Neural cell (in vitro differentiated cells): ENCODE measurements around the gene MASTL. TPM values are rescaled to one million over a fixed set of nuclear protein-coding genes. Genes with fewer than 3 reads are reported as not detected.

Source experiments
- H2AFZ ChIP-seq: fragments of 200-600, 300-800 bp; sonication (generic), shearing (Covaris generic); 2 replicates; pipeline ENCODE4 v1.6.0; 2014; ENCODE audit warnings: low read depth, mild to moderate bottlenecking, antibody characterized with exemption, low read length, moderate library complexity
- H3F3A ChIP-seq: fragments of 200-600 bp; shearing (Covaris generic); 2 replicates; pipeline ENCODE4 v1.6.1; 2016; ENCODE audit warnings: mild to moderate bottlenecking, moderate library complexity, mixed read lengths, antibody characterized with exemption, low read length; ENCODE audit not compliant: insufficient read depth, poor library complexity, severe bottlenecking
- H3K27ac ChIP-seq: fragments of 200-600, 300-800 bp; sonication (generic), shearing (Covaris generic); 2 replicates; pipeline ENCODE4 v1.5.1; 2014; ENCODE audit warnings: mild to moderate bottlenecking, low read length, moderate library complexity
- H3K27me3 ChIP-seq: fragments of 300-800, 200-600 bp; sonication (generic), shearing (Covaris generic); 2 replicates; pipeline ENCODE4 v1.6.0; 2014; ENCODE audit warnings: mild to moderate bottlenecking, low read depth, low read length, moderate library complexity; ENCODE audit not compliant: insufficient read depth
- H3K36me3 ChIP-seq: fragments of 300-800, 200-600 bp; sonication (generic), shearing (Covaris generic); 2 replicates; pipeline ENCODE4 v1.5.1; 2014; ENCODE audit warnings: mild to moderate bottlenecking, antibody characterized with exemption, low read length, moderate library complexity; ENCODE audit not compliant: insufficient read depth
- H3K4me2 ChIP-seq: fragments of 300-800, 200-600 bp; sonication (generic), shearing (Covaris generic); 2 replicates; pipeline ENCODE4 v1.6.0; 2014; ENCODE audit warnings: mild to moderate bottlenecking, low read length
- H3K4me3 ChIP-seq: fragments of 300-800, 200-600 bp; sonication (generic), shearing (Covaris generic); 2 replicates; pipeline ENCODE4 v1.5.1; 2014; ENCODE audit warnings: mild to moderate bottlenecking, low read length, moderate library complexity
- H3K79me2 ChIP-seq: fragments of 200-600 bp; shearing (Covaris generic); replicated peaks from 2 replicates; pipeline ENCODE4 v1.6.0; 2014; ENCODE audit warnings: mild to moderate bottlenecking, low read length, moderate library complexity; ENCODE audit not compliant: insufficient read depth
- H3K9ac ChIP-seq: fragments of 300-800, 200-600 bp; sonication (generic), shearing (Covaris generic); 2 replicates; pipeline ENCODE4 v1.6.1; 2016; ENCODE audit warnings: mild to moderate bottlenecking, low read length, mixed read lengths
- H3K9me2 ChIP-seq: fragments of 200-600 bp; shearing (Covaris generic); 2 replicates; pipeline ENCODE4 v1.6.1; 2016; ENCODE audit warnings: mild to moderate bottlenecking, low read length, mixed read lengths; ENCODE audit not compliant: insufficient read depth
- H3K9me3 ChIP-seq: fragments of 200-600, 300-800 bp; sonication (generic), shearing (Covaris generic); 2 replicates; pipeline ENCODE4 v1.6.1; 2016; ENCODE audit warnings: mild to moderate bottlenecking, mixed run types, low read length, moderate library complexity, mixed read lengths
- H4K20me1 ChIP-seq: fragments of 200-600 bp; shearing (Covaris generic); 2 replicates; pipeline ENCODE4 v1.6.1; 2016; ENCODE audit warnings: mild to moderate bottlenecking, mixed run types; ENCODE audit not compliant: insufficient read depth
- EP300 ChIP-seq: fragments of 450-650 bp; conservative IDR thresholded peaks from 2 replicates; pipeline ENCODE4 v1.6.1; 2014; ENCODE audit warnings: antibody characterized with exemption, mild to moderate bottlenecking, moderate library complexity; ENCODE audit not compliant: poor library complexity, severe bottlenecking
- EZH2 ChIP-seq: fragments of 200-600, 300-800 bp; shearing (Covaris generic), sonication (generic); IDR thresholded peaks from 2 replicates; pipeline ENCODE4 v1.6.1; 2014; ENCODE audit warnings: antibody characterized with exemption, low read length, borderline replicate concordance, mild to moderate bottlenecking; ENCODE audit not compliant: insufficient read depth, poor library complexity, severe bottlenecking
- MXI1 ChIP-seq: fragments of 450-650 bp; conservative IDR thresholded peaks from 2 replicates; pipeline ENCODE4 v1.6.1; 2014; ENCODE audit warnings: antibody characterized with exemption, mild to moderate bottlenecking; ENCODE audit not compliant: poor library complexity, severe bottlenecking
- POLR2AphosphoS5 ChIP-seq: IDR thresholded peaks from 2 replicates; pipeline ENCODE4 v1.6.1; 2012
- RAD21 ChIP-seq: fragments of 450-650 bp; conservative IDR thresholded peaks from 2 replicates; pipeline ENCODE4 v1.6.1; 2014; ENCODE audit warnings: antibody characterized with exemption, mild to moderate bottlenecking, moderate library complexity
- SMC3 ChIP-seq: fragments of 450-650 bp; conservative IDR thresholded peaks from 2 replicates; pipeline ENCODE4 v1.6.1; 2014; ENCODE audit warnings: antibody characterized with exemption, mild to moderate bottlenecking, moderate library complexity; ENCODE audit not compliant: poor library complexity
- TAF1 ChIP-seq: IDR thresholded peaks from 2 replicates; pipeline ENCODE4 v1.6.1; 2012; ENCODE audit warnings: low read depth
- polyA plus RNA-seq: library from polyadenylated mRNA; depleted of rRNA; stranded (reverse); fragments of >200 nt; gene quantifications from 2 replicates; pipeline ENCODE4 v1.2.3, GENCODE V29; 2014
- TF ChIP-seq, protein P1 (sequence below): fragments of 450-650 bp; IDR thresholded peaks from 2 replicates; pipeline ENCODE4 v1.5.1; 2014; ENCODE audit warnings: antibody characterized with exemption, mild to moderate bottlenecking, moderate library complexity; ENCODE audit not compliant: poor library complexity, severe bottlenecking
- TF ChIP-seq, protein P2 (sequence below): IDR thresholded peaks from 2 replicates; pipeline ENCODE4 v1.6.1; 2012; ENCODE audit warnings: borderline replicate concordance

Gene MASTL
- polyA plus RNA-seq, 1 donor from 2014 or later: 7.1 TPM

DNA sequence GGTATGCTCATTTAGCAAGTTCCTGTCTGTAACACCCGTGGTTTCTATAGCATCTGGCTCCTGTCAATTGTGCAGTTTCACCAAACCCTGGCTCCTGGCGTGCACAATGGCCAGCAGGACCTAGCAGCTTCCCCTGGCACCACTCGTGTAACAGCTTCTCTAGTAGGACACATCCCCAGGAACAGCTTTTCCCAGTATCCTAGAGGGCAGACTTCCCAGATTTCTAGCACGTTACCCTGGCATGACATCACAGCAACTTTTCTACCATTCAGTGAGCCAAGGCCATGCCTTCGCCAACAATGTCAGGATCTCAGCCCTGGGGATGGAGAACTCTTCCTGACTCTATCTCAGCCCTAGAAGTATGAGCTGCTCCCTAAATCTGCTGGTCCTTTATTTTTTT is 7.5 kb upstream of the MASTL start:
- Histone ChIP-seq H3K4me3 (no peak overlapping the region), H3K27ac (no peak overlapping the region), H3K27me3 (no peaks in the 10 kb centered on the region), H3F3A (no peaks in the 10 kb centered on the region), H3K36me3 (peaks cover 20% of the 10 kb centered on the region), H3K9me3 (no peaks in the 10 kb centered on the region), H3K79me2 (peaks cover 71% of the 10 kb centered on the region), H4K20me1 (no peaks in the 10 kb centered on the region), H3K9ac (no peak overlapping the region), H3K4me2 (no peak overlapping the region), H3K9me2 (no peaks in the 10 kb centered on the region), H2AFZ (no peak overlapping the region)
- TF ChIP-seq, protein P1, sequence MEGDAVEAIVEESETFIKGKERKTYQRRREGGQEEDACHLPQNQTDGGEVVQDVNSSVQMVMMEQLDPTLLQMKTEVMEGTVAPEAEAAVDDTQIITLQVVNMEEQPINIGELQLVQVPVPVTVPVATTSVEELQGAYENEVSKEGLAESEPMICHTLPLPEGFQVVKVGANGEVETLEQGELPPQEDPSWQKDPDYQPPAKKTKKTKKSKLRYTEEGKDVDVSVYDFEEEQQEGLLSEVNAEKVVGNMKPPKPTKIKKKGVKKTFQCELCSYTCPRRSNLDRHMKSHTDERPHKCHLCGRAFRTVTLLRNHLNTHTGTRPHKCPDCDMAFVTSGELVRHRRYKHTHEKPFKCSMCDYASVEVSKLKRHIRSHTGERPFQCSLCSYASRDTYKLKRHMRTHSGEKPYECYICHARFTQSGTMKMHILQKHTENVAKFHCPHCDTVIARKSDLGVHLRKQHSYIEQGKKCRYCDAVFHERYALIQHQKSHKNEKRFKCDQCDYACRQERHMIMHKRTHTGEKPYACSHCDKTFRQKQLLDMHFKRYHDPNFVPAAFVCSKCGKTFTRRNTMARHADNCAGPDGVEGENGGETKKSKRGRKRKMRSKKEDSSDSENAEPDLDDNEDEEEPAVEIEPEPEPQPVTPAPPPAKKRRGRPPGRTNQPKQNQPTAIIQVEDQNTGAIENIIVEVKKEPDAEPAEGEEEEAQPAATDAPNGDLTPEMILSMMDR: no peak
- TF ChIP-seq EZH2: no peak
- no peak for TF ChIP-seq POLR2AphosphoS5
- TF ChIP-seq, protein P2, sequence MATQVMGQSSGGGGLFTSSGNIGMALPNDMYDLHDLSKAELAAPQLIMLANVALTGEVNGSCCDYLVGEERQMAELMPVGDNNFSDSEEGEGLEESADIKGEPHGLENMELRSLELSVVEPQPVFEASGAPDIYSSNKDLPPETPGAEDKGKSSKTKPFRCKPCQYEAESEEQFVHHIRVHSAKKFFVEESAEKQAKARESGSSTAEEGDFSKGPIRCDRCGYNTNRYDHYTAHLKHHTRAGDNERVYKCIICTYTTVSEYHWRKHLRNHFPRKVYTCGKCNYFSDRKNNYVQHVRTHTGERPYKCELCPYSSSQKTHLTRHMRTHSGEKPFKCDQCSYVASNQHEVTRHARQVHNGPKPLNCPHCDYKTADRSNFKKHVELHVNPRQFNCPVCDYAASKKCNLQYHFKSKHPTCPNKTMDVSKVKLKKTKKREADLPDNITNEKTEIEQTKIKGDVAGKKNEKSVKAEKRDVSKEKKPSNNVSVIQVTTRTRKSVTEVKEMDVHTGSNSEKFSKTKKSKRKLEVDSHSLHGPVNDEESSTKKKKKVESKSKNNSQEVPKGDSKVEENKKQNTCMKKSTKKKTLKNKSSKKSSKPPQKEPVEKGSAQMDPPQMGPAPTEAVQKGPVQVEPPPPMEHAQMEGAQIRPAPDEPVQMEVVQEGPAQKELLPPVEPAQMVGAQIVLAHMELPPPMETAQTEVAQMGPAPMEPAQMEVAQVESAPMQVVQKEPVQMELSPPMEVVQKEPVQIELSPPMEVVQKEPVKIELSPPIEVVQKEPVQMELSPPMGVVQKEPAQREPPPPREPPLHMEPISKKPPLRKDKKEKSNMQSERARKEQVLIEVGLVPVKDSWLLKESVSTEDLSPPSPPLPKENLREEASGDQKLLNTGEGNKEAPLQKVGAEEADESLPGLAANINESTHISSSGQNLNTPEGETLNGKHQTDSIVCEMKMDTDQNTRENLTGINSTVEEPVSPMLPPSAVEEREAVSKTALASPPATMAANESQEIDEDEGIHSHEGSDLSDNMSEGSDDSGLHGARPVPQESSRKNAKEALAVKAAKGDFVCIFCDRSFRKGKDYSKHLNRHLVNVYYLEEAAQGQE: no peak
- TF ChIP-seq MXI1: no peak
- no peak for TF ChIP-seq RAD21
- no peak for TF ChIP-seq TAF1
- no peak for TF ChIP-seq EP300
- no peak for TF ChIP-seq SMC3

DNA sequence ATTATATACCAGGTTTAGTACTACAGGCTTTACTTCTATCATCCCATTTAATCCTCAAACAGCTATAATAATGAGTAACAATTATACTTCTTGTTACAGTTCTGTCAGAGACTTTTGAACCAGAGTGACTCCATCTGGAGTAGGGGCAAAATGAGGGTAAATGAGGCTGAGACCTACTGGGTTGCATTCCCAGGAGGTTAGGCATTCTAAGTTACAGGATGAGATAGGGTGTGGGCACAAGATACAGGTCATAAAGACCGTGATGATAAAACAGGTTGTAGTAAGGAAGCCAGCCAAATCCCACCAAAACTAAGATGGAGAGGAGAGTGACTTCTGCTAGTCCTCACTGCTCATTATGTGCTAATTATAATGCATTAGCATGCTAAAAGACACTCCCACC is 4.9 kb upstream of the MASTL start:
- no peak overlapping the region for H3K4me2 ChIP-seq
- H3K27ac ChIP-seq: no peak overlapping the region
- peaks cover 9% of the 10 kb centered on the region for H3F3A ChIP-seq
- TF ChIP-seq MXI1 (no peak), SMC3 (no peak), EP300 (no peak), RAD21 (no peak), POLR2AphosphoS5 (no peak), TAF1 (no peak), EZH2 (no peak)
- TF ChIP-seq, protein P2: no peak
- TF ChIP-seq, protein P1: no peak
- H3K4me3 ChIP-seq: no peak overlapping the region
- no peaks in the 10 kb centered on the region for H3K9me3 ChIP-seq
- peaks cover 79% of the 10 kb centered on the region for H3K79me2 ChIP-seq
- H4K20me1 ChIP-seq: no peaks in the 10 kb centered on the region
- peaks cover 16% of the 10 kb centered on the region for H3K36me3 ChIP-seq
- no peaks in the 10 kb centered on the region for H3K27me3 ChIP-seq
- no peak overlapping the region for H3K9ac ChIP-seq
- no peak overlapping the region for H2AFZ ChIP-seq
- no peaks in the 10 kb centered on the region for H3K9me2 ChIP-seq
